OCI-LY3 (cell line): ENCODE measurements around the gene BHLHE23.

Source experiments
- H2AFZ ChIP-seq: fragments of 200-600, 300-600 bp; shearing (Covaris generic); 2 replicates; pipeline ENCODE4 v1.6.0; 2014; ENCODE audit warnings: antibody characterized with exemption, low read depth, low read length
- H3K27ac ChIP-seq: fragments of 200-600, 300-600 bp; sonication (generic); 2 replicates; pipeline ENCODE4 v1.5.1; 2014; ENCODE audit warnings: mild to moderate bottlenecking, low read length, moderate library complexity, mixed read lengths
- H3K27me3 ChIP-seq: fragments of 200-600, 300-600 bp; sonication (generic); 2 replicates; pipeline ENCODE4 v1.6.1; 2014; ENCODE audit warnings: low read depth, low read length, mixed read lengths
- H3K36me3 ChIP-seq: fragments of 200-600, 300-600 bp; sonication (generic); replicated peaks from 2 replicates; pipeline ENCODE3; 2014; ENCODE audit warnings: low read depth, low read length, mixed read lengths
- H3K4me1 ChIP-seq: fragments of 300-600, 200-600 bp; sonication (generic); 2 replicates; pipeline ENCODE4 v1.6.1; 2014; ENCODE audit warnings: low read length, mixed read lengths
- H3K4me2 ChIP-seq: fragments of 200-600, 300-600 bp; sonication (generic); 2 replicates; pipeline ENCODE4 v1.6.1; 2014; ENCODE audit warnings: low read length, mixed read lengths
- H3K4me3 ChIP-seq: fragments of 300-600, 200-600 bp; sonication (generic); 2 replicates; pipeline ENCODE4 v1.5.1; 2014; ENCODE audit warnings: antibody characterized with exemption, mild to moderate bottlenecking, low read length, moderate library complexity
- H3K79me2 ChIP-seq: fragments of 300-600, 200-600 bp; shearing (Covaris generic); 2 replicates; pipeline ENCODE4 v1.6.1; 2014; ENCODE audit warnings: mild to moderate bottlenecking, low read length, mixed read lengths
- H3K9ac ChIP-seq: fragments of 300-600, 200-600 bp; shearing (Covaris generic); 2 replicates; pipeline ENCODE4 v1.6.0; 2014; ENCODE audit warnings: mild to moderate bottlenecking, low read length, moderate library complexity
- H3K9me3 ChIP-seq: fragments of 200-600, 300-600 bp; shearing (Covaris generic); 2 replicates; pipeline ENCODE4 v1.6.1; 2014; ENCODE audit warnings: low read length, mixed read lengths; ENCODE audit not compliant: insufficient read depth
- H4K20me1 ChIP-seq: fragments of 200-600, 300-600 bp; sonication (generic); 2 replicates; pipeline ENCODE4 v1.6.1; 2016; ENCODE audit warnings: low read length, mixed read lengths; ENCODE audit not compliant: insufficient read depth
- EZH2phosphoT487 ChIP-seq: fragments of 200-600 bp; shearing (Covaris generic); IDR thresholded peaks from 2 replicates; pipeline ENCODE4 v1.6.1; 2018; ENCODE audit warnings: antibody characterized with exemption, mixed run types, low read depth
- TF ChIP-seq, protein P1 (sequence below): fragments of 200-600, 300-600 bp; sonication (generic); IDR thresholded peaks from 2 replicates; pipeline ENCODE4 v1.5.1; 2014; ENCODE audit warnings: antibody characterized with exemption, low read length, low read depth

The BHLHE23 gene

GRCh38 chr20:63032026-63032800 is 25.4 kb upstream of the BHLHE23 start:
- H4K20me1 ChIP-seq: no peaks in the 10 kb centered on the region
- no peaks in the 10 kb centered on the region for H3K27me3 ChIP-seq
- no peaks in the 10 kb centered on the region for H3K79me2 ChIP-seq
- no peak overlapping the region for H3K9ac ChIP-seq
- H2AFZ ChIP-seq: no peak overlapping the region
- H3K27ac ChIP-seq: no peak overlapping the region
- TF ChIP-seq EZH2phosphoT487: no peak
- TF ChIP-seq, protein P1, sequence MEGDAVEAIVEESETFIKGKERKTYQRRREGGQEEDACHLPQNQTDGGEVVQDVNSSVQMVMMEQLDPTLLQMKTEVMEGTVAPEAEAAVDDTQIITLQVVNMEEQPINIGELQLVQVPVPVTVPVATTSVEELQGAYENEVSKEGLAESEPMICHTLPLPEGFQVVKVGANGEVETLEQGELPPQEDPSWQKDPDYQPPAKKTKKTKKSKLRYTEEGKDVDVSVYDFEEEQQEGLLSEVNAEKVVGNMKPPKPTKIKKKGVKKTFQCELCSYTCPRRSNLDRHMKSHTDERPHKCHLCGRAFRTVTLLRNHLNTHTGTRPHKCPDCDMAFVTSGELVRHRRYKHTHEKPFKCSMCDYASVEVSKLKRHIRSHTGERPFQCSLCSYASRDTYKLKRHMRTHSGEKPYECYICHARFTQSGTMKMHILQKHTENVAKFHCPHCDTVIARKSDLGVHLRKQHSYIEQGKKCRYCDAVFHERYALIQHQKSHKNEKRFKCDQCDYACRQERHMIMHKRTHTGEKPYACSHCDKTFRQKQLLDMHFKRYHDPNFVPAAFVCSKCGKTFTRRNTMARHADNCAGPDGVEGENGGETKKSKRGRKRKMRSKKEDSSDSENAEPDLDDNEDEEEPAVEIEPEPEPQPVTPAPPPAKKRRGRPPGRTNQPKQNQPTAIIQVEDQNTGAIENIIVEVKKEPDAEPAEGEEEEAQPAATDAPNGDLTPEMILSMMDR: no peak
- no peaks in the 10 kb centered on the region for H3K36me3 ChIP-seq
- 0 out of 2 replicates have a peak, but pooled peaks cover 3% of the 10 kb centered on the region for H3K4me1 ChIP-seq
- H3K9me3 ChIP-seq: no peaks in the 10 kb centered on the region
- no peak overlapping the region for H3K4me2 ChIP-seq
- H3K4me3 ChIP-seq: no peak overlapping the region

GRCh38 chr20:63031251-63032014 is 24.7 kb upstream of the BHLHE23 start:
- H4K20me1 ChIP-seq: no peaks in the 10 kb centered on the region
- TF ChIP-seq EZH2phosphoT487: no peak
- TF ChIP-seq, protein P1: no peak
- no peak overlapping the region for H3K4me2 ChIP-seq
- no peaks in the 10 kb centered on the region for H3K36me3 ChIP-seq
- no peak overlapping the region for H3K4me3 ChIP-seq
- no peaks in the 10 kb centered on the region for H3K27me3 ChIP-seq
- H3K79me2 ChIP-seq: no peaks in the 10 kb centered on the region
- no peak overlapping the region for H2AFZ ChIP-seq
- no peak overlapping the region for H3K9ac ChIP-seq
- 0 out of 2 replicates have a peak, but pooled peaks cover 3% of the 10 kb centered on the region for H3K4me1 ChIP-seq
- no peaks in the 10 kb centered on the region for H3K9me3 ChIP-seq
- H3K27ac ChIP-seq: no peak overlapping the region

- no peaks in the 10 kb centered on the region for H3K27me3 ChIP-seq
- H3K4me2 ChIP-seq: no peak overlapping the region
- no peaks in the 10 kb centered on the region for H3K36me3 ChIP-seq
- H3K9me3 ChIP-seq: no peaks in the 10 kb centered on the region
- H3K79me2 ChIP-seq: no peaks in the 10 kb centered on the region
- no peak overlapping the region for H3K9ac ChIP-seq
- 0 out of 2 replicates have a peak, but pooled peaks cover 3% of the 10 kb centered on the region for H3K4me1 ChIP-seq
- H3K4me3 ChIP-seq: no peak overlapping the region
- TF ChIP-seq, protein P1: no peak
- TF ChIP-seq EZH2phosphoT487: no peak
- no peaks in the 10 kb centered on the region for H4K20me1 ChIP-seq
- no peak overlapping the region for H3K27ac ChIP-seq
- H2AFZ ChIP-seq: no peak overlapping the region
Observed at GRCh38 chr20:63029358-63030121, 22.8 kb upstream of the BHLHE23 start.
